Stimulated activated naive CD4-positive, alpha-beta T cell (primary cell): ENCODE measurements around the gene GHR.
A peak's percentile ranks its signal among the peaks of the same experiment; 100 is the strongest.
"Not testable (repeated sequence)": the region's sequence is repeated elsewhere in the genome, so short reads cannot be mapped to it uniquely, and the experiment has no call there.

Experiments
- DNase-seq, 6 experiments: peaks; one replicate each; lab custom pipeline; 2025; lab: John Stamatoyannopoulos, UW

The GHR gene

GRCh38 chr5:42718591-42718990 lies 295.4 kb downstream of the GHR start:
- no peak for DNase-seq

- no peak for DNase-seq
Measured at GRCh38 chr5:42719034-42719433, 295.8 kb downstream of the GHR start.

- no peak for DNase-seq
Measured at GRCh38 chr5:42720251-42720650, 297.0 kb downstream of the GHR start.

- DNase-seq: no peak
Measured at GRCh38 chr5:42721484-42721883, 298.2 kb downstream of the GHR start.

- DNase-seq: not testable (repeated sequence)
Measured at GRCh38 chr5:42734531-42735058, 311.4 kb downstream of the GHR start.

DNA sequence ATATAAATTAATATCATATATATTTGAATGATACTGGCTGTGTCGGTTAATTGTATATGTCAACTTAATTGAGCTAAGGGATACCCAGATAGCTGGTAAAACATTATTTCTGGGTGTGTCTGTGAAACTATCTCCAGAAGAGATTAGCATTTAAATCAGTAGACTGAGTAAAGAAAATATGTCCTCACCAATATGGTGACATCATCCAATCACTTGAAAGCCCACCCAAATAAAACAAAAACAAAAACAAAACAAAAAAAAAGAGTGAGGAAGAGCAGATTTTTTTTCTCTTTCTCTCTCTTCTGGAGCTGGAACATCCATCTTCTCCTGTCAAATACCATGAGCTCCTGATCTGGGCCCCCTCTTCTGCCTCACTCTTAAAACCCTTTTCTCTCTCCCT lies 317.7 kb downstream of the GHR start:
- no peak for DNase-seq

DNA sequence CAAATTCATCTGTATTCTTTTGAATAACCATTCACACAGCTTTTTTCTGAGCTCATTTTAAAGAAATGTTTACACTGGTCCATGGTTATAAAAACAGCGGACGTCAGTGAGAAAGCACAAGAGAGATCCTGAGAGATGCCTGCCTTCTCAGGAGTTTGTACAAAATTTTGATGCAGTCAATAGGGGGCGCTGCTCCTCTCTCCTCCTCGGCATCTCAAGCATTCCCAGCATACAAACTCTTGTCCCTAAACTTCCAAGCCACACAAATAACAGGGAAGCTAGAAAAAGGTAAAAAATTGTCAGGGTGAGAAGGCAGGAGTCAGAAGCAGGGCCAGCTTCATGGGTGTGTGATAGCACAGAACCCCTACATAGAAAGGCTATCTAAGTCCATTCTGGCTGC lies 322.2 kb downstream of the GHR start:
- DNase-seq: no peak

DNA sequence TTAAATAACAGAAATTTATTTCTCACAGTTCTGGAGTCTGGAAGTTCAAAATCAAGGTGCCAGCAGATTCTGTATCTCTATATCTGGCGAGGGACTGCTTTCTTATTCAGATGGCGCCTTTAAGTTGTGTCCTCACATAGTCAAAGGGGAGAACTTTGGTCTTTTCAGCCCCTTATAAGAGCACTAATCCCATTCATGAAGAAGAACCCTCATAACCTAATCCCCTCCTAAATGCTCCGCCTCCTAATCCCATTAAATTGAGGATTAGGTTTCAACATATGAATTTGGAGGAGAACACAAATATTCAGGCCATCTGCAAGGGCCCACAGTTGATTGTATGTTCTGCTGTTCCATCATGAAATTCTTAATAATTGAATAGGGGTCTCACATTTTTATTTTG lies 322.6 kb downstream of the GHR start:
- no peak for DNase-seq

- DNase-seq: no peak
Measured at GRCh38 chr5:42749020-42749419, 325.8 kb downstream of the GHR start.

GRCh38 chr5:42750507-42750906 lies 327.3 kb downstream of the GHR start:
- no peak for DNase-seq

DNA sequence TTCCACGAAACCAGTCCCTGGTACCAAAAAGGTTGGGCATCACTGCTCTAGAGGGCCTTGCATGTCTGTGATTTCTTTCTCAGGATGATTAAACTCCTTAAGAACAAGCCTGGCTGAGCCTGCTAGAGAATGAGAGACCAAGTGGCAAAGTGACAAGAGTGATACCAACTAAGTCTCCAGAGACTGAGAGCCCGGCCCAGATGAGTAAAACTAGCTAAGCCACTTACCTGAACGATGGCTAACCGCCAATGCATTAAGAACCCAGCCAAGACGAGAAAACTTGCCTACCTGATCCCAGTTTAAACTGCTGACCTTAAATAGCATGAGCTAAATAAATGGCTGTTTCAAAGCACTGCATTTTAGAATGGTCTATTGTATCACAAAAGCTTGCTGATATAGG lies 327.8 kb downstream of the GHR start:
- DNase-seq: no peak

GRCh38 chr5:42753099-42753498 lies 329.9 kb downstream of the GHR start:
- no peak for DNase-seq

DNA sequence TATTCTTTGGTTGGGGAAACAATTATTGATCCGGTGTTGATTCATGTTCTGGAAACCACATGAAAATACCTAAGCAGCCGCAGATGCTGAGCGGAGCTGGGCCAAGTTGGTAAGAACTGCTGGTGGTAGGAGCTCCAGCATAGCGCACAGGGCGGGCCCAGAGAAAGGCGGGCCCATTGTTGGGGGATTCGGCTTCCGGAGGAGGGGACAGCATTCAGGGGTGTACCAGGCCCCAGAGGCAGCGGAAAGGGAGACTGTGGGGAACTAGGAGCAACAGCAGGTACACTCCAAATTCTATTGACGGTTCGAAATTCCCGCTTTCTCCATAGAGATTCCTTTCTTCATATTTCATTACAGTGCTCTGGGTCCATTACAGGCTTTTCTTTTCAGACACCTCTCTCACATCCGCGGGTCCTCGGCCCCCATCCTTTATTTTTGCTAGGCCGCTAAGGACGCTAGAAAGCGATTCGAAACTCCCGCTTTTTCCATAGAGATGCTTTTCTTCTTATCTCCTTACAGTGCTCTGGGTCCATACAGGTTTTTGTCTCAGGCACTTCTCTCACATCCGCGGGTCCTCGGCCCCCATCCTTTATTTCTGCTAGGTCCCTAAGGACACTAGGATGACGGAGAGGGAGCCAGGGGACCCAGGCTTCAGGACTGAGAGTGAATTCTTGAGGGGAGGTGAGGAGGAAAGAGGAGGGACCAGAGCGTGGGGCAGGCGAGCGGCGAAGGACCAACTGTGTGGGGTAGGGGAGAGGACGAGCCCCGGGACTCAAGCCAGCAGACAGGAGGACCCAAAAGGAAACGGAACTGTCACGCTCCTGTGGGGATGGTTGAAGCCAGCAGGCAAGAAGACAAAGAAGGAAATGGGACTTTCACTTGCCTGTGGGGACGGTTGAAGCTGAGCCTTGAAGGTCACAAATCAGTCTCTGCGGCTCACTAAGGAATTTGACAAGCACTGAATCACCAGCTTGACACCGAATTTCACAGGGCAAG lies 333.7 kb downstream of the GHR start, which contains the start of gene CCDC152:
TSS of gene CCDC152 (plus strand) at position 213 of the 996 bp plus-strand sequence. CDS start 2,304 bp downstream, outside the sequence.
- DNase-seq: peak; percentile 13 to 48 (median 20)

- DNase-seq: no peak
Measured at GRCh38 chr5:42759456-42759855, 336.2 kb downstream of the GHR start.

- DNase-seq: no peak
Measured at GRCh38 chr5:42760426-42760825, 337.2 kb downstream of the GHR start.

DNA sequence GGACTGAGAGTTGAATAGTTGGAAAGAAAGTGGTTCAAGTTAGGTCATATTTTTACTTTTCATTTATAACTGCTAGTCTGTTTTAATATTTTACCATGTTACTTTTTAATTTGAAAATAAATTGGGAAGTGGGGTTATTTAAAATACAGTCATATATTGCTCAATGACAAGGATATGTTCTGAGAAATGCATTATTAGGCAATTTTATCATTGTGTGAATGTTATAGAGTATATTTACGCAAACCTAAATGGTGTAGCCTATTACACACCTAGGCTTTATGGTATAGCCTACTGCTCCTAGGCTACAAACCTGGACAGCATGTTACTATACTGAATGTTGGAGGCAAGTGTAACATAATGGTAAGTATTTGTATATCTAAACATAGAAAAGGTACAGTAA lies 338.6 kb downstream of the GHR start:
- DNase-seq: no peak

GRCh38 chr5:42767491-42768105 lies 344.4 kb downstream of the GHR start:
- peak in 1 of 6 experiments; percentile 7 for DNase-seq

DNA sequence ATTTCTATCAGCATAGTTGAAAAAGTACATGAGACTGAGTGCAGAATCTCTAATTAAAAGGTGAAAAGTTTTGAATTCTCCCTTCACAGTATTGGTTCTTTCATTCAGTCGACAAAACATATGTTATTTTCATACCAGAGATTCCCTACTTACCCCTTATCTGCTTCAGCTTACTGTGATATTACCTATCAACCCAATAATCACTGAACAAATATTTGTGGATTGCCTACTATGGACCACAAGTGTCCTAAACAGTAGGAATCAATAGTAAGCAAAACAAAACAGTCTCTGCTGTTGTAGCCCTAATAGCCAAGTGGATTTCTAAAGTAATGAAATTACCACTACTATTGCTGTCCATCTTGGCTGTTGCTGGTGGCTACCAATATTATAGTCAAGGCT lies 344.9 kb downstream of the GHR start:
- no peak for DNase-seq

DNA sequence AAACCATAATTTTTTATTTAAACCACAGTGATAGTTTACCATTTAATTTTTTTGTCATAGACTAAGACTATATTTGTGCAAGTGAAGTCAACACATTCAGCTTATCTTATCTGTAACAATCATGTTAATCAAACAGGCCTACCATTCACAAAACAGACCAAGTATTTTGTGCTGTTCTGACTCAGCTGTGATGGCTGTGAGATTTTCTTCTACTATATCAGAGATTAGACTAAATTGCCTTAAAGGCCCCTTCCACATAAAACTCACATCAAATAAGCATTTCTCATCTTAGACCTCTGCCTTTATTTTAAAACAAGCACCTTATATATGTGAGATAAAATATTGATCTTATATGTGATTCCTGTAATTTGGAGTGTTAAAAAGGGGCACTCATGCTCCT lies 346.8 kb downstream of the GHR start:
- no peak for DNase-seq
